NCI-H460 (cell line): ENCODE data around the gene CENPT. TPM values are rescaled to one million over a fixed set of nuclear protein-coding genes. Genes with fewer than 3 reads are reported as not detected.
"Not testable (repeated sequence)": the region's sequence is repeated elsewhere in the genome, so short reads cannot be mapped to it uniquely, and the experiment has no call there.

ENCODE experiments used
- DNase-seq: peaks from one replicate; pipeline ENCODE4 v3.0.0-alpha.2; 2016; ENCODE audit warnings: low read depth; ENCODE audit errors: extremely low read depth
- total RNA-seq: library from RNA; depleted of rRNA; stranded (reverse); fragments of >200 nt; shearing (Covaris generic); gene quantifications from 2 replicates; pipeline ENCODE4 v1.2.3, GENCODE V29; 2014

CENPT gene
- total RNA-seq, 1 experiment from 2014 or later = 28.4 TPM

DNA sequence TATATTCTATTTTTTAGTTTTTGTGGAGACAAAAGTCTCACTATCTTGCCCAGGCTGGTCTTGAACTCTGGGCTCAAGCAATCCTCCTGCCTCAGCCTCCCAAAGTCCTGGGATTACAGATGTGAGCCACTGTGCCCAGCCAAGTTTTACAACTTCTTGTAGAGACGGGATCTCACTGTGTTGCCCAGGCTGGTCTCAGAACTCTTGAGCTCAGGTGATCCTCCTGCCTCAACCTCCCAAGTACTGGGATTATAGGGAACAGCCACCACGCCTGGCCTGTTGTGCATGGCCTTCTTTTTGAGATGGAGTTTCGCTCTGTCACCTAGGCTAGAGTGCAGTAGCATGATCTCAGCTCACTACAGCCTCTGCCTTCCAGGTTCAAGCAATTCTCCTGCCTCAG lies 6.2 kb upstream of the CENPT start:
- no peak for DNase-seq

DNA sequence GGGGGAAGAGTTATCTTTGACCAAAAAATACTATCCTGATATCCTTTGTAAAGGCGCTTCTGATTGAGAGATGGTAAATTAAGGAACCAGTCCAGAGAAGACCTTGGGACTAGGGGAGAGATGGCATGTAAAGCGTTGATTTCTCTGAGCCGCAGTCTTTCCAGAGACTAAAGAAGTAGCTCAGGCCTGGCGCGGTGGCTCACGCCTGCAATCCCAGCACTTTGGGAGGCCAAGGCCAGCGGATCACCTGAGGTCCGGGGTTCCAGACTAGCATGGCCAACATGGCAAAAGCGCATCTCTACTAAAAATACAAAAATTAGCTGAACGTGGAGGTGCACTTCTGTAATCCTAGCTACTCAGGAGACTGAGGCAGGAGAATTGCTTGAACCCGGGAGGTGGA lies 625 bp upstream of the CENPT start:
- no peak for DNase-seq

GRCh38 chr16:67846320-67847063 lies 1.0 kb downstream of the CENPT start, which contains the start of gene NUTF2:
TSS of gene NUTF2 (plus strand) at chr16:67846933. CDS start at chr16:67865131, 18,198 bp downstream.
- peak; percentile 95 for DNase-seq

- DNase-seq = no peak
Observed at GRCh38 chr16:67846063-67846319, 1.5 kb downstream of the CENPT start.

- DNase-seq = no peak
Observed at GRCh38 chr16:67845291-67846062, 2.0 kb downstream of the CENPT start.

DNA sequence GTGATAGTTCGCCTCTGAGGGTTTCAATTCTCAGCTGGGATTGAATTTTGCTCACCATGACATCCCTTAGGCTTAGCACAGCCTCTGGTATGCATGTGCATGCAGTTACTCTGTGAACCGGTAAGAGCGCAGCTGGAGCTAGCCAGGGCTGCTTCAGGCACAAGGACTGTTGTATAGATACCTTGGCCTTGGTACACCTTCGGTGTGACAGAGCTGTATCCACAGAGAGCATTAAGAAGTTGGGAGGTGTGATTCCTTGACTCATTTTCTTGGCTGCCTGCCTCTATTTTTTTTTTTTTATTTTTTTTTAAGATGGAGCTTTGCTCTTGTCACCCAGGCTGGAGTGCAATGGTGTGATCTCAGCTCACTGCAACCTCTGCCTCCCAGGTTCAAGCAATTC lies 3.0 kb downstream of the CENPT start:
- DNase-seq = no peak

DNA sequence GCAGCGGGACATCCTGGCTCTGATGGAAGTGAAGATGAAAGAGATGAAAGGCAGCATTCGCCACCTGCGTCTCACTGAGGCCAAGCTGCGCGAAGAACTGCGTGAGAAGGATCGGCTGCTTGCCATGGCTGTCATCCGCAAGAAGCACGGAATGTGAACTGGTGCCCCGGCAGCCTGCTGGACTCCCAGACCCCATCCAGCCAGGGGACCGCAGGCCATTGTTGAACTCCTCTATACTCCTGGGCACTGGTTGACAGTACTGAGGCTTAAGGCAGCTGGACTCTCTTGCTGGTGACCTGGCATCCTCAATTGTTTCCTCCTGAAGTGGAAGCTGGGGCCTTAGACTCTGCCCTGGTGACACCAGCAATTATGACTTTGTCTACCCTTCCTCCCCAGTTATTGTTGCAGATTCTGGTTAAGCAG lies 4.1 kb downstream of the CENPT start:
- DNase-seq = no peak

DNA sequence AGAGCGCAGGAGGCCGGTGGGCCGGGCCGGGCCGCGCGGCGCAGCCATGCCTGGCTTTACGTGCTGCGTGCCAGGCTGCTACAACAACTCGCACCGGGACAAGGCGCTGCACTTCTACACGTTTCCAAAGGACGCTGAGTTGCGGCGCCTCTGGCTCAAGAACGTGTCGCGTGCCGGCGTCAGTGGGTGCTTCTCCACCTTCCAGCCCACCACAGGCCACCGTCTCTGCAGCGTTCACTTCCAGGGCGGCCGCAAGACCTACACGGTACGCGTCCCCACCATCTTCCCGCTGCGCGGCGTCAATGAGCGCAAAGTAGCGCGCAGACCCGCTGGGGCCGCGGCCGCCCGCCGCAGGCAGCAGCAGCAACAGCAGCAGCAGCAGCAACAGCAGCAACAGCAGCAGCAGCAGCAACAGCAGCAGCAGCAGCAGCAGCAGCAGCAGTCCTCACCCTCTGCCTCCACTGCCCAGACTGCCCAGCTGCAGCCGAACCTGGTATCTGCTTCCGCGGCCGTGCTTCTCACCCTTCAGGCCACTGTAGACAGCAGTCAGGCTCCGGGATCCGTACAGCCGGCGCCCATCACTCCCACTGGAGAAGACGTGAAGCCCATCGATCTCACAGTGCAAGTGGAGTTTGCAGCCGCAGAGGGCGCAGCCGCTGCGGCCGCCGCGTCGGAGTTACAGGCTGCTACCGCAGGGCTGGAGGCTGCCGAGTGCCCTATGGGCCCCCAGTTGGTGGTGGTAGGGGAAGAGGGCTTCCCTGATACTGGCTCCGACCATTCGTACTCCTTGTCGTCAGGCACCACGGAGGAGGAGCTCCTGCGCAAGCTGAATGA lies 4.8 kb downstream of the CENPT start:
- no peak for DNase-seq

- peak; percentile 99 for DNase-seq
Observed at GRCh38 chr16:67841816-67842508, 5.5 kb downstream of the CENPT start, which contains the start of gene THAP11. TSS of gene THAP11 (plus strand) at chr16:67842320. CDS start at chr16:67842555, 235 bp downstream.

DNA sequence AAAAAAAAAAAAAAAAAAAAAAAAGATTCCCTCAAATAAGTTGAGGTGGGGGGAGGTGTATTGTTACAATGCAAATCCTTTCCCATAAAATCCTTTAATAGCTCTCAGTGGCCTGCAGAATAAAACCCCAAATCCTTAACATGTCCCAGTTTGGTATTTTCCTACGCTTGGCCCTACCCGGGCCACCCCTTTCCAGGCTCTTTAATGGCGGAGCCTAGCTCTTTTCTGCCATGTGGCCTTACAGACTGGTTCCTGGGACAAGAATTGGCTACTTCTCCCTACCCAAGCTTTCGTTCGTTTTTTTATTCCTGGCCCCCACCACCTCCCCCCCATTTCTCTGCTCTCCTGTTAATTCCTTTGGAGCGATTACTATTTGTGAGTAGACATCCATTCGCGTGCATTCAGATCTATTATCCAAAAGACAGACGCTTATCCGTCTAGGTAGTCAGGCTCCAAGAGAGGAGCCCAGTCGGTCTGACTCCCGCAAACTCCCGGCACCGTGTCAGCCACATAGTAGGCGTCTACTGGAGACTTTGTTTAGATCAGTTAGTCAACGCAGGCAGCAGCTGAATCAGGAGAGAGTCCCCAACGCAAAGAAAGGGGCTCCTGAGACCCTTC lies 6.2 kb downstream of the CENPT start:
- DNase-seq = no peak

- no peak for DNase-seq
Observed at GRCh38 chr16:67837811-67838210, 9.7 kb downstream of the CENPT start.

DNA sequence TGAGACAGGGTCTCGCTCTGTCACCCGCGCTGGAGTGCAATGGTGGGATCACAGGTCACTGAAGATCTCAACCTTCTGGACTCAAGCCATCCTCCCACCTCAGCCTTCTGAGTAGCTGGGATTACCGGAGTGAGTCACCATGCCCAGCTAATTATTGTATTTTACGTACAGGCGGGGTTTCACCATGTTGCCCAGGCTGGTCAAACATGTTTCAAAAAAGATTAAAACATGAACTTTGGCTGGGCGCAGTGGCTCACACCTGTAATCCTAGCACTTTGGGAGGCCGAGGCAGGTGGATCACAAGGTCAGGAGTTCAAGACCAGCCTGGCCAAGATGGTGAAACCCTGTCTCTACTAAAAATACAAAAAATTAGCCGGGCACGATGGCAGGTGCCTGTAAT lies 10.3 kb downstream of the CENPT start:
- not testable (repeated sequence) for DNase-seq

DNA sequence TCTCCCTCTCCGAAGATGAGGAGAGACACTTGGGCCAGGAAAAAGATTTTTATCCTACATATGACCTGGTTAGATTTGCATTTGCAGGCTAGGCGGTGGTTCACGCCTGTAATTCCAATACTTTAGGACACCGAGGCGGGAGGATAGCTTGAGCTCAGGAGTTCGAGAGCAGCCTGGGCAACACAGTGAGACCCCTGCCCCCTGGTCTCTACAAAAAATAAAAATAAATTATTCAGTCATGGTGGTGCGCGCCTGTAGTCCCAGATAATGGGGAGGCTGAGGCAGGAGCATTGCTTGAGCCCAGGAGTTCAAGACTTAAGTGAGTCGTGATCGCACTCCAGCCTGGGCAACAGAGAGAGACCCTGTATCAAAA lies 13.3 kb downstream of the CENPT start:
- no peak for DNase-seq

DNA sequence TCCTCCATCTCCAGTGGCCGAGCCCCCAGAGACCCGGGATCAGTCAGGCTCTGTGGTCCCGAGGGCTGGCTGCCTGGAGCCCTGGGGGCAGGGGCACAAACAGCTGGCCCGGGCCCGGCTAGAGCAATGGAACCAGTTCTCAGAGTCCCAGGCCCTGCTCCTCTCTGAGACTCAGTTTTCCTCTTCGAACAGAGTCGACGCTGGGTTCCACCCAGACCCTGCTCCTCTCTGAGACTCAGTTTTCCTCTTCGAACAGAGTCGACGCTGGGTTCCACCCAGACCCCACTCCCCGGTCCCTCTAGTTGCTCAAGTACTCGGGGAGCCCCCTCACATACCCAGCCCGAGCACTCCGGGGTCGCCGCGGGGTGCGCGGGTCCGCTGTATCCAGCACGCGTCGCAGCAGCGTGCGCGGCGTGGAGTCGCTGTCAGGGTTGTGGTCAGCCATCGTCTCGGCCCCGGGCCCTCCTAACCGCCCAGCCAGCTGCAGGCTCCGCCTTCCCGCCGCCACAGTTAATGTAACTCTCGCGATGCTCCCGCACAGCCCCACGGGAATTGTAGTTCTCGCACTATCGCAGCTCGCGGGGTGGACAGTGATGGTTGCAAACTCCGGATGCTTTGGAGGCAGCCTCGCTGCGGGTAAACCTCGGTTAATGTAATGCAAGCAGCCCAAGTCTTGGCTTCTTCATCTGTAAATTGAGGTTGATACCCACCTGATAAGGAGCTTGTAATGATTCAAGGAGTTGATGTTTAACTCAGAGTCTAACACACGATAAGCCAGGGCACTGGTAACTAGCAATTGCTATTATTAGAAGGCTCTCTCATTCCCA lies 13.9 kb downstream of the CENPT start:
- peak; percentile 92 for DNase-seq

DNA sequence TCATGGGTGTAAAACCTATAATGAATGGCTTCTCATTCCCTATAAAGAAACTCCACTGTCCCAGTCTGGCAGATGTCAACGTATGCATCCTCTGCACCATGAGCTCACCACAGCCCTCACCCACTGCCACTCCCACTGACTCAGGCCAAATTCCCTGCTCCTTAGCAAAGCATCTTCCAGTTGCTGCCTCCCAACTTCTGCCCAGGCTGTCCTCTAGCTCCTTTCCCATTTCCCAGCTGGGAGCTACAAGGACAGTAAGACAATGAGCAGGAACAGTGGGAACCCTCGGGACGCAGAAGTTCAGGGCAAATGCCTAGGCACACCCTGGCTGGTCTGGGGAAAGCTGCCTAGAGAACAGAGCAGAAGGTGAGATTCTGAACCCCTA lies 14.5 kb downstream of the CENPT start:
- no peak for DNase-seq

- no peak for DNase-seq
Observed at GRCh38 chr16:67828651-67829050, 18.8 kb downstream of the CENPT start.

- DNase-seq = no peak
Observed at GRCh38 chr16:67825906-67826305, 21.6 kb downstream of the CENPT start.

DNA sequence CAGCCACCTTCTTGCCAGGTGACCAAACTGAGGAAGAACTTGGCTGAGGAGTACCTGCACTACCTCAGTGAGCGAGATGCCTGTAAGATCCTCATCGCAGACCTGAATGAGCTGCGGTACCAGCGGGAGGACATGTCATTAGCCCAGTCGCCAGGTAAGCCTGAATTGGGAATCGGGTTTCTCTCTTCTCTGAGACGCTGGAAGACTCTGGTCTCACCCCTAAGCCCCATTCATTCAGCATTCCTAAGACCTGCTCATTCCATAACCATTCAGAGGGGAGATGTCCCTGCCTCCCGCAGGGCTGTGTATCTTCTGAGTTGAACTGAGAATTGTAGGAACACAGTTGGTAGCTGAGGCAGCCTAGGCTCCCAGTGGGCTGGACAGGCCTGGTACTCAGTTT lies 22.4 kb downstream of the CENPT start:
- no peak for DNase-seq

DNA sequence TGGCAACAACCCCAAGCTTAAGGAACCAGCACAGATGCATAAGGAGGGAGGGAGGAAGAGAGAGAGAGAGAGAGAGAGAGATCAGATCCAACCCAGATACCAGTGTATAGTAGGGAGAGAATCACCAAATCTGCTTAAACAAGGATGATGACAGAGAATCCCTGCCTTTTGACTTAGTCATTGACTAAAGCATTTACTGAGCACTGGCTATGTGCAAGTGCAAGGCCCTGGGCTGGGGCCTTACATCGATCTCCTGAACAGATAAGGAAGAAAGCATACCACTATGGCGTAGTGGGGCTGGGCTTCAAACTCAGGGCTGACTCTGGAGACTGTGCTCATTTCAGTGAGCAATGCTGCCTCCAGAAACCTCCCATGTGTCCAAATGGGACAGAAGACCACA lies 25.0 kb downstream of the CENPT start:
- DNase-seq = no peak
